Keratinocyte (primary cell): Measurements from ENCODE around the gene TOMM22. TPM values are rescaled to one million over a fixed set of nuclear protein-coding genes. Genes with fewer than 3 reads are reported as not detected.

Experiments used
- DNase-seq: peaks from one replicate; pipeline ENCODE4 v3.0.0-alpha.2; 2011; ENCODE audit warnings: low read depth, missing footprints, low spot score
- FAIRE-seq: peaks from 2 replicates; lab custom pipeline; 2011; peaks lifted over from hg19 to GRCh38; lab: Jason Lieb, UNC
- H2AFZ ChIP-seq: 2 replicates; pipeline ENCODE4 v1.6.0; 2012; ENCODE audit warnings: low read length, control low read depth, inconsistent platforms; ENCODE audit not compliant: control insufficient read depth
- H3K27ac ChIP-seq: 2 replicates; pipeline ENCODE4 v1.5.1; 2011; ENCODE audit warnings: low read length; ENCODE audit not compliant: control insufficient read depth, insufficient read depth
- H3K27me3 ChIP-seq: 3 replicates; pipeline ENCODE4 v1.6.0; 2011; ENCODE audit warnings: low read length; ENCODE audit not compliant: control insufficient read depth, insufficient read depth; ENCODE audit errors: extremely low read depth
- H3K36me3 ChIP-seq, 2 experiments: 2 replicates in 1 of 2; 3 replicates in 1 of 2; pipeline ENCODE4 v1.5.1; 2011; ENCODE audit warnings: low read length in 2 of 2, mild to moderate bottlenecking in 1 of 2; ENCODE audit not compliant: control insufficient read depth in 2 of 2, insufficient read depth in 2 of 2; ENCODE audit errors: extremely low read depth in 1 of 2
- H3K4me1 ChIP-seq: 3 replicates; pipeline ENCODE4 v1.5.1; 2011; ENCODE audit warnings: low read length; ENCODE audit not compliant: control insufficient read depth, insufficient read depth; ENCODE audit errors: extremely low read depth
- H3K4me2 ChIP-seq: 3 replicates; pipeline ENCODE4 v1.6.0; 2011; ENCODE audit warnings: low read depth, low read length; ENCODE audit not compliant: control insufficient read depth, insufficient read depth; ENCODE audit errors: extremely low read depth
- H3K4me3 ChIP-seq, 3 experiments: fragments of 200-600 bp in 1 of 3; sonication (generic) in 1 of 3; 2 replicates in 2 of 3; 3 replicates in 1 of 3; pipeline ENCODE4 v1.5.1; 2011 to 2016; ENCODE audit warnings: low read length in 3 of 3, mild to moderate bottlenecking in 3 of 3, control low read depth in 2 of 3, inconsistent platforms in 1 of 3, low read depth in 1 of 3, mixed read lengths in 1 of 3, mixed run types in 1 of 3, moderate library complexity in 1 of 3; ENCODE audit not compliant: control insufficient read depth in 2 of 3, insufficient read depth in 2 of 3; ENCODE audit errors: extremely low read depth in 1 of 3
- H3K79me2 ChIP-seq: 2 replicates; pipeline ENCODE4 v1.6.0; 2012; ENCODE audit warnings: low read length; ENCODE audit not compliant: control insufficient read depth, insufficient read depth
- H3K9ac ChIP-seq: 3 replicates; pipeline ENCODE4 v1.6.0; 2011; ENCODE audit warnings: low read length; ENCODE audit not compliant: control insufficient read depth, insufficient read depth; ENCODE audit errors: extremely low read depth
- H3K9me1 ChIP-seq: 3 replicates; pipeline ENCODE4 v1.6.0; 2011; ENCODE audit warnings: low read length; ENCODE audit not compliant: control insufficient read depth, insufficient read depth; ENCODE audit errors: extremely low read depth
- H3K9me3 ChIP-seq: 2 replicates; pipeline ENCODE4 v1.5.1; 2012; ENCODE audit warnings: low read depth, low read length; ENCODE audit not compliant: control insufficient read depth
- H4K20me1 ChIP-seq: 3 replicates; pipeline ENCODE4 v1.6.0; 2011; ENCODE audit warnings: low read length; ENCODE audit not compliant: control insufficient read depth, insufficient read depth; ENCODE audit errors: extremely low read depth
- EZH2 ChIP-seq: IDR thresholded peaks from one replicate; pipeline ENCODE4 v1.6.1; 2012; ENCODE audit warnings: inconsistent platforms, mild to moderate bottlenecking, low read length, moderate library complexity
- dilution Hi-C: fragments of 300-500 bp; cut with MboI; formaldehyde crosslinking; loops from one replicate; pipeline ENCODE4 v1.7.0; 2020; ENCODE audit warnings: low sequenced_read_pairs; ENCODE audit not compliant: extremely low pct_ligation_motif_present
- polyA plus RNA-seq, 5 experiments: library from polyadenylated mRNA; depleted of rRNA in 3 of 5; stranded (reverse) in 3 of 5; stranded (forward) in 1 of 5; unstranded in 1 of 5; fragments of >200 nt; gene quantifications; 1 replicate in 1 of 5; 2 replicates in 3 of 5; 3 replicates in 1 of 5; pipeline versions ENCODE4 v1.2.1 to v1.2.3, GENCODE V29; 2011 to 2012; ENCODE audit warnings: missing spikeins in 2 of 5, low read depth in 1 of 5, low replicate concordance in 1 of 5
- TF ChIP-seq, protein P1 (sequence below), 3 experiments: IDR thresholded peaks in 1 of 3; conservative IDR thresholded peaks in 1 of 3; optimal IDR thresholded peaks in 1 of 3; 2 replicates in 2 of 3; 3 replicates in 1 of 3; pipeline versions ENCODE3 to v1.5.1; 2011; ENCODE audit warnings: low read length in 3 of 3, mild to moderate bottlenecking in 3 of 3, moderate library complexity in 2 of 3, control low read depth in 1 of 3, inconsistent platforms in 1 of 3; ENCODE audit not compliant: insufficient read depth in 2 of 3; ENCODE audit errors: extremely low read depth in 1 of 3

TOMM22 gene
- polyA plus RNA-seq, 1 donor (not counting 4 experiments of a cell fraction or from before 2014, with no cell fraction given) = 81.8 TPM

DNA sequence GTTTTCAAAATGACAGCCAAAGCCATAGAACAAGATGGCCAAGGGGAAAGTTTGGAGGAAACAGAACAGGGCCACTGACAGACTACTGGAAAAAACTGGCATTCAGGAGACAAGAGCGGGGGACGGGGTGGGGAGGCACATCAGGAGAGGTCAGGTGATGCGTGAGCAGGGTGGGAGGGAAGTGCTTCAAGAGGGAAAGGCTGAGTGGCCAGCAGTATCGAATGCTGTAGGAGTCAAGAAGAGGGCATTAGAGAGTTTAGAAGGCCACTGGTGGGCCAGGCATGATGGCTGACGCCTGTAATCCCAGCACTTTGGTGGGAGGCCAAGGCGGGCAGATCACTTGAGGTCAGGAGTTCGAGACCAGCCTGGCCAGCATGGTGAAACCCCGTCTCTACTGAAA lies 32.2 kb downstream of the TOMM22 start:
- dilution Hi-C loops = no loop called here

DNA sequence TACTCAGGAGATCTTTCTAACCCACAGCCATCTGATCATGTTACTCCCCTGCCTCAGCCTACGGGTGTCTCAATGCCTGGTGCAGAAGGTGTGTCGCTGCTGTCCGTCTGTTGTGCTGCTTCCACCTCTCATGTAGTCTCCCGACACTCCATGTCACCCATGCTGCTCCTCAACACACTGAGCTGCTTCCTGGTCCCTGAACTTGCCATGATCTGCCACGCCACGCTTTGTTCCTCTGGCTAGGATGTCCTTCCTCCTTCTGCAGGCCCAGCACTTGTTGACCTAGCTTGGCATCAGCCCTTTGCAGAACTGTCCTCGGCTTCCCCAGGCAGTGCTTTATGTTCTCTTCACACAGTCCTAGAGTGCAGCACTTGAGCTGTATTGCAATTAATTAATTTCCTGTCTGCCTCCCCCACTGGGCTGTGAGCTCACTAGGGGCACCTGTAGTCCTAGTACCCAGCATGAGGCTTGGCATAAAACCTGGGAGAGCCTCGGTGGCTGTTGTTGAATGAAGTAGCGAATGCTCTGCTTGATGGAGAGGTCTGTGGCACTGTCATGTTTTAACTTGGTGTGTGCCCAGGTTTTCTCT lies 33.5 kb downstream of the TOMM22 start:
- Histone ChIP-seq H3K9me3 (no peaks in the 10 kb centered on the region), H3K36me3 (peaks cover 9 to 28% of the 10 kb centered on the region in 2 experiments)

More for the DNA sequence above, 32.2 kb downstream of the TOMM22 start:
- no peak overlapping the region for H3K4me3 ChIP-seq
- TF ChIP-seq, protein P1, sequence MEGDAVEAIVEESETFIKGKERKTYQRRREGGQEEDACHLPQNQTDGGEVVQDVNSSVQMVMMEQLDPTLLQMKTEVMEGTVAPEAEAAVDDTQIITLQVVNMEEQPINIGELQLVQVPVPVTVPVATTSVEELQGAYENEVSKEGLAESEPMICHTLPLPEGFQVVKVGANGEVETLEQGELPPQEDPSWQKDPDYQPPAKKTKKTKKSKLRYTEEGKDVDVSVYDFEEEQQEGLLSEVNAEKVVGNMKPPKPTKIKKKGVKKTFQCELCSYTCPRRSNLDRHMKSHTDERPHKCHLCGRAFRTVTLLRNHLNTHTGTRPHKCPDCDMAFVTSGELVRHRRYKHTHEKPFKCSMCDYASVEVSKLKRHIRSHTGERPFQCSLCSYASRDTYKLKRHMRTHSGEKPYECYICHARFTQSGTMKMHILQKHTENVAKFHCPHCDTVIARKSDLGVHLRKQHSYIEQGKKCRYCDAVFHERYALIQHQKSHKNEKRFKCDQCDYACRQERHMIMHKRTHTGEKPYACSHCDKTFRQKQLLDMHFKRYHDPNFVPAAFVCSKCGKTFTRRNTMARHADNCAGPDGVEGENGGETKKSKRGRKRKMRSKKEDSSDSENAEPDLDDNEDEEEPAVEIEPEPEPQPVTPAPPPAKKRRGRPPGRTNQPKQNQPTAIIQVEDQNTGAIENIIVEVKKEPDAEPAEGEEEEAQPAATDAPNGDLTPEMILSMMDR (optimal IDR thresholded peaks at IDR 0.05 in 1 of 3, IDR thresholded peaks at IDR 0.05 in 1 of 3, conservative IDR thresholded peaks at IDR 0.05 in 1 of 3; ENCODE audit: extremely low read depth in 1 of 3, insufficient read depth in 2 of 3, low read length in 3 of 3) = no peak
- no peak for TF ChIP-seq EZH2
- FAIRE-seq = no peak
- H3K79me2 ChIP-seq = peaks cover 68% of the 10 kb centered on the region
- peaks cover 14% of the 10 kb centered on the region for H3K4me1 ChIP-seq
- H3K9me3 ChIP-seq = no peaks in the 10 kb centered on the region
- DNase-seq = no peak
- no peak overlapping the region for H3K9ac ChIP-seq
- peaks cover 7% of the 10 kb centered on the region for H3K9me1 ChIP-seq
- H2AFZ ChIP-seq = no peak overlapping the region
- no peaks in the 10 kb centered on the region for H3K27me3 ChIP-seq
- no peak overlapping the region for H3K27ac ChIP-seq
- peaks cover 9 to 35% of the 10 kb centered on the region in 2 experiments for H3K36me3 ChIP-seq
- peaks cover 11% of the 10 kb centered on the region for H4K20me1 ChIP-seq
- no peak overlapping the region for H3K4me2 ChIP-seq

More for the DNA sequence above, 33.5 kb downstream of the TOMM22 start:
- peaks cover 58% of the 10 kb centered on the region for H3K79me2 ChIP-seq
- no peak overlapping the region for H3K4me3 ChIP-seq
- no peak overlapping the region for H3K27ac ChIP-seq
- peaks cover 11% of the 10 kb centered on the region for H4K20me1 ChIP-seq
- peaks cover 14% of the 10 kb centered on the region for H3K4me1 ChIP-seq
- no peaks in the 10 kb centered on the region for H3K27me3 ChIP-seq
- H2AFZ ChIP-seq = no peak overlapping the region
- DNase-seq (no peak), FAIRE-seq (no peak)
- H3K9ac ChIP-seq = no peak overlapping the region
- peaks cover 7% of the 10 kb centered on the region for H3K9me1 ChIP-seq
- dilution Hi-C loops = no loop called here
- no peak for TF ChIP-seq EZH2
- TF ChIP-seq, protein P1 (optimal IDR thresholded peaks at IDR 0.05 in 1 of 3, IDR thresholded peaks at IDR 0.05 in 1 of 3, conservative IDR thresholded peaks at IDR 0.05 in 1 of 3; ENCODE audit: extremely low read depth in 1 of 3, insufficient read depth in 2 of 3, low read length in 3 of 3) = no peak
- no peak overlapping the region for H3K4me2 ChIP-seq
